Transverse colon (tissue), 4 donors: ENCODE results near the gene CTRB1.
A peak's percentile ranks its signal among the peaks of the same experiment; 100 is the strongest.

Source experiments
- EP300 ChIP-seq: sonication (generic); formaldehyde crosslinking; IDR thresholded peaks from one replicate; pipeline ENCODE4 v1.6.1; 2017; ENCODE audit warnings: antibody characterized with exemption, low read depth
- POLR2A ChIP-seq: fragments of 450-650 bp; IDR thresholded peaks from one replicate; pipeline ENCODE4 v1.6.1; 2016; ENCODE audit warnings: antibody characterized with exemption, mild to moderate bottlenecking, moderate library complexity
- POLR2AphosphoS5 ChIP-seq, 3 donors: sonication (generic); formaldehyde crosslinking; IDR thresholded peaks; one replicate each; pipeline ENCODE4 v1.6.1; 2016; ENCODE audit warnings: antibody characterized with exemption in 3 of 3
- TF ChIP-seq, protein P1 (sequence below), 5 experiments: fragments of 200-600 bp in 3 of 5; fragments of 450-650 bp in 2 of 5; sonication (generic) in 3 of 5; IDR thresholded peaks; 1 replicate in 2 of 5; 2 replicates in 3 of 5; pipeline ENCODE4 v1.5.1; 2016 to 2017; ENCODE audit warnings: antibody characterized with exemption in 5 of 5, inconsistent platforms in 3 of 5, mild to moderate bottlenecking in 2 of 5, moderate library complexity in 1 of 5

DNA sequence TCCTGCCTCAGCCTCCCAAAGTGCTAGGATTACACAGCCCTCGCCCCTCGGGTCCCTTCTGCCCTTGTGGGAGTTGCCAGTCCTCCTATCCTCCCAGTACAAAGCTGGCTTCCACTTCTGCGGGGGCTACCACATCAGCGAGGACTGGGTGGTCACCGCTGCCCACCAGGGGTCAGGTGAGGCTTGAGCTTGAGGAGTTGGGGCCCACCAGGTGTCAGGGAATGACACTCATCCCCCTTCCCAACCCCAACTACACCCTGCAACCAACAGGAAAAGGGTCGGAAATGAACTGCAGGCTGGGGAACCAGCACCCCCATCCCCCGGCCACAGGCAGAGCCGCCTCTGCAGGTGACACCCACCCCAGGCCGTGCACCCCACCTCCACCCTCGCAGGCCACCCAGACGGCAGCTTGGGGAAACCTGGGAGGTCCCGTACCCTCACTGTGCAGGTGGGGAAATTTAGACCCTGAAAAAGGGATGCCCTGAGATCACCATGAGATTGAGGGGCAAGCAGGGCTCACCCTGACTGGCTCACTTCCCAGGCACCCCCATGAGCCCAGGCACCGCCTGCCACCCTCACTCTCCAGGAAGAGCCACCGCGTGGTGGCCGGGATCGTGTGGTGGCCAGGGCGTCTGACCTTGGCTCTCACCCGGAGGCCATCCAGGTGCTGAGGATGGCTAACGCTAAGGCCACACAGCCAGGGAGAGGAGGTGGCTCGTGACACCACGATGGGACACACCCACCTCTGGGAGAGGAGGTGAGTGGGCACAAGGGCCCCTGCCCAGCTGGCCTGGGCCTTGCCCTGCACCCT lies 8.0 kb downstream of the CTRB1 start:
- TF ChIP-seq, protein P1, sequence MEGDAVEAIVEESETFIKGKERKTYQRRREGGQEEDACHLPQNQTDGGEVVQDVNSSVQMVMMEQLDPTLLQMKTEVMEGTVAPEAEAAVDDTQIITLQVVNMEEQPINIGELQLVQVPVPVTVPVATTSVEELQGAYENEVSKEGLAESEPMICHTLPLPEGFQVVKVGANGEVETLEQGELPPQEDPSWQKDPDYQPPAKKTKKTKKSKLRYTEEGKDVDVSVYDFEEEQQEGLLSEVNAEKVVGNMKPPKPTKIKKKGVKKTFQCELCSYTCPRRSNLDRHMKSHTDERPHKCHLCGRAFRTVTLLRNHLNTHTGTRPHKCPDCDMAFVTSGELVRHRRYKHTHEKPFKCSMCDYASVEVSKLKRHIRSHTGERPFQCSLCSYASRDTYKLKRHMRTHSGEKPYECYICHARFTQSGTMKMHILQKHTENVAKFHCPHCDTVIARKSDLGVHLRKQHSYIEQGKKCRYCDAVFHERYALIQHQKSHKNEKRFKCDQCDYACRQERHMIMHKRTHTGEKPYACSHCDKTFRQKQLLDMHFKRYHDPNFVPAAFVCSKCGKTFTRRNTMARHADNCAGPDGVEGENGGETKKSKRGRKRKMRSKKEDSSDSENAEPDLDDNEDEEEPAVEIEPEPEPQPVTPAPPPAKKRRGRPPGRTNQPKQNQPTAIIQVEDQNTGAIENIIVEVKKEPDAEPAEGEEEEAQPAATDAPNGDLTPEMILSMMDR (IDR thresholded peaks at IDR 0.05): no peak
- TF ChIP-seq POLR2A (no peak), EP300 (no peak), POLR2AphosphoS5 (IDR thresholded peaks at IDR 0.05) (peak in 1 of 3 donors; percentile 58)
